NCI-H2029 treated with DMSO at 0.1 percent for 48 hours (cell line): ENCODE measurements around the gene COL9A3.
A peak's percentile ranks its signal among the peaks of the same experiment; 100 is the strongest.

Experiments
- DNase-seq: peaks from one replicate; lab custom pipeline; 2025; lab: John Stamatoyannopoulos, UW

The COL9A3 gene

DNA sequence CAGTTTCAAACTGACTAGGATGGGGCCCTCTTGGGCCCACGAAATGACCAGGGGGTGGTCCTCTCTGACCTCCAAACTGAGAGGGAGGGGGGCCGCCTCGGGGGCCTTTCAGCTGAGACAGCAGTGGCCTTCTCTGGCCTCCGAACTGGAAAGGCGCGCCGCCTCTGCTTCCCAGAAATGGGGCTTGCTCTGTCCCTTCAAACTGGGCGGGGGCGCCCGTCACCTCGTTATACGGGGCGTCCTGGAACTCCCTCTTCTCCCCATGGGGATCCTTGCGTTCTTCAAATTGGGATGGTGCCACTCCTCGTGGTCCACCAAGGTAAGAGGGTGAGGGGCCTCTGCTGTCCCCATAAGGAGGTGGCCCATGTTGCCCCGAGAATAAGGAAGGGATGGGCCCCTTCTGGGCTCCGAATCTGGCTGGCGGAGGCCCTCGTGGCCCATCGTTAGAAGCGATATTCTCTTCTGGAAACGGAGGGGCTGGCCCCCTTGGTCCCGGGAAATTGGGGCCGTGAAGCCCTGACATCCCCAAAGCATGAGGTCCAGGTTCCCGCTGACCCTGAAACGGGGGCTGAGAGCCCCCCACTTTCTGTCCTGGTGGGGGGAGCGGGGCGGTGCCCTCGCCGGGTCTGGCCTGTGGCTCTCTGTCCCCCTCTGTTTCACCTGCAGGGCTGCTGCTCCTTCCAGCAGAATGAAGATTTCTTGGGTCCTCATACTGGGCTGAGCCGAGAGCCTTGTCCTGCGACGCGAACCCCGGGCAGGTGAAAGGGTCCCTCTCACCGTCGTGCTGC lies 63.5 kb downstream of the COL9A3 start:
- no peak for DNase-seq

- no peak for DNase-seq
Measured at GRCh38 chr20:62880935-62881661, 64.2 kb downstream of the COL9A3 start.

DNA sequence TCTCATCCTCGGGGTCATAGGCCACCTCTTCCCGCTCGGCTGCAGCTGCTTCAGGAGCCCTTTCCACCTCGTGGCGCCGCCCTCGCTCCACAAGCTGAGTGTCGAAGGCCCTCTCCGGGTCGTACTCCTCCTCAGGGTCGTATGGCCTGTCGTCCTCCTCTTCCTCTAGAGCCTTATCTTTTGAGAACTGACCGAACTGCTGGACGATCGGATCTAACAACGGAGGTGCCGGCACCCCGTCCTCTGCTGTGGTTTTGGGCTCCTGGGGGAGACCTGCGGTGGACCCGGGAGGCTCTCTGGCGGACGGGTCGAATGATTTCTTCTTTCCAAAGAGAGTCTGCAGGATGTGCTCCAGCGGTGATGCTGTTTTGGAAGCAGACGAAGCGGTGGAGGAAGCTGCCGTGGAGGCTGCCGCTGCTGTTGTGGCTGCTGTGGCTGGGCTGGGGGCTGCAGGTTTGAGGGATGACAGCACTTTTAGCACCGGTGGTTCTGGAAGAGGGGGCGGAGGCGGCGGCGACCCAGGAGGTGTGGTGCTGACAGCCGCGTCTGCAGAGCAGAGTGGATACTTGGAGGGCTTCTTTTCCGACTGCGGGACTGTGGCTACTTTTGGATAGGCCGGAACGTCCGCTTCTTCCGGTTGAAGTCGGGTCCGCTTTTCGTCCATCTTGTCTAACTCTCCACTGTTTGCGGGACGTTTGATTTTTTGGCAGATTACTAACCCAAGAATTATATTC lies 65.0 kb downstream of the COL9A3 start:
- no peak for DNase-seq

GRCh38 chr20:62882426-62882825 lies 65.6 kb downstream of the COL9A3 start:
- no peak for DNase-seq

GRCh38 chr20:62884556-62884955 lies 67.7 kb downstream of the COL9A3 start:
- DNase-seq: no peak

GRCh38 chr20:62885046-62885895 lies 68.4 kb downstream of the COL9A3 start:
- no peak for DNase-seq

- no peak for DNase-seq
Measured at GRCh38 chr20:62885896-62886708, 69.3 kb downstream of the COL9A3 start.

- peak; percentile 61 for DNase-seq
Measured at GRCh38 chr20:62886709-62887058, 69.8 kb downstream of the COL9A3 start.

GRCh38 chr20:62887152-62887859 lies 70.5 kb downstream of the COL9A3 start:
- peak; percentile 78 for DNase-seq

- no peak for DNase-seq
Measured at GRCh38 chr20:62887860-62888239, 71.0 kb downstream of the COL9A3 start.

DNA sequence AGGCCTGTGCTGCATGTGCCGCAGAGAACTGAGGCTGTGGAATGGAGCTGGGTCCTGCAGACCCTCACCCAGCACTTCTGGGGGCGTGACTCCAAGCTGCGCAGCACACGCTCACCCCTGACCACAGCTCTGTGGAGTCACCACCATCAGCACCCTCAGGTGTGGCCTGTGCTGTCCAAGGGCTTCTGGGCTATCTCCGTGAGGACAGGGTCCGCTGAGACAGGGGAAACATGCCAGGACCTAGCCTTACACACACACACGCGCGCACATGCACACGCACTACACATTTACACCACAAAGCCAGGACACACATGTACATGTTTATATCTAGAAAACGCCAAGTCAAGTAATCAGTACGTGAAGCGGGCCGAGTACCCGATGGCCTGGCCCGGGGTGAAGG lies 71.6 kb downstream of the COL9A3 start:
- no peak for DNase-seq

GRCh38 chr20:62888910-62889309 lies 72.1 kb downstream of the COL9A3 start:
- no peak for DNase-seq

DNA sequence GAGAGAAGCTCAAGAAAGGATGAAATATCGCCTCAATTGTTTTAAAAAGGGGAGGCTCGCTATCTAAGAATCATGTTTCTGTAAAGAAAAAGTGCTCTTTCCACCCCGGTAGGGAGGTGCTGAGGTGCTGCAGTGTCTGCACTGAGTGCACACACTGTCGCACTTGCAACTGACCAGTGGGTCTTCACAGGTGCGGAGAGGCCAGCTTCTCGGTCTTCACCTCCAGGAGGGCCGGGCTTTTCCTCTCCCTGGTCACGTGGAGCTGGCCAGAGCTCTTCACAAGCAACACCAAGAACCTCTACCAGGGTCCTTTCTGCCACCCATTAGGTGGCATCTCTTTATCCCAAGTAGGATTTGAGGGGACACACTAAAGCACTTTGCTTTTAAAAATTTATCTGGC lies 72.6 kb downstream of the COL9A3 start:
- no peak for DNase-seq

- no peak for DNase-seq
Measured at GRCh38 chr20:62889871-62890270, 73.0 kb downstream of the COL9A3 start.

DNA sequence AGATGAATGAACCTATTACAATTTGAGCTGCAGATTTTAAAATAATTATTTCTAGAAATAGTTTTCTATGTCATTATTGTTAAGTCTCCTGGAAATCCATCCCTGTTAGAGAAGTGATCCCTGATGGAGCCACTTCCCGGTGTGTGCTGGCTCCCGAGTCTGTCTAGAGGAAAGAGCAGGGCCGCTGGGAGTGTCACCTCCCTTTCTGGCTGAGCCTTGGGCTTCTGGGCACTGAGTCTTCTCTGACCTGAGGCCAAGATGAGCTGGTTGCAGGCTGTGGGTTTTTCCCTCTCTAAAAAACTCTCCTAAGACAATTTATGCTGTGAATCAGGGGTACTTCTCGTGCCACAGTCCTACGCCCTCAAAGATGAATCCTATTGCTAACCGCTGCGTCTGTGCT lies 73.6 kb downstream of the COL9A3 start:
- DNase-seq: no peak
